ENCODE results near the gene MED7.

The MED7 gene

GRCh38 chr5:157088342-157088990 is 54.2 kb downstream of the MED7 start:
- no peak for TF ChIP-seq NFIC (IDR thresholded peaks at IDR 0.05)
- no peak for TF ChIP-seq EGR1 (IDR thresholded peaks at IDR 0.05)
- TF ChIP-seq TEAD4 (IDR thresholded peaks at IDR 0.05), result no peak
- no peak for TF ChIP-seq REST (IDR thresholded peaks at IDR 0.05; ENCODE audit: low read depth)
- no peak for TF ChIP-seq FOXM1 (IDR thresholded peaks at IDR 0.05; ENCODE audit: borderline replicate concordance, low read depth)
- TF ChIP-seq CEBPB (IDR thresholded peaks at IDR 0.05), result no peak
- no peak for TF ChIP-seq MAX (IDR thresholded peaks at IDR 0.05)
